ENCODE measurements around the gene PDE5A.

Gene PDE5A

DNA sequence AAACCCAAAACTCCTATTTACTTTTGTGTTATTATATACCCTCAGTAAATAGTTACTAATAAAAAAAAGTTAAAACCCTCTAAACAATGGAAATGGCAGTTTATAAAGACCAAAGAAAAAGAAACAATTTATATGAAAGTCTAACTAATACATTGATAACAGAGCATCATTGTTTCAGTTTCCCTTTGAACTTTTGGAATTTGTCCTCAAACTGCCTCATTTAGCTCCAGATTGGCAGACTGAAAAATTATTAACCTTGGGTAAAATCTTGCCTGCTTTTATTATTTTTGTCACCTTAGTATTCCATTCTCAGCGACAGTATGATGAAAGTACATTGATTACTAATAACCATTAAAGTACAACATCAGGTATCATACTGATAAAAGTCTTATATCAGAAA lies 124.0 kb downstream of the PDE5A start:
- no peak overlapping the region for H3K27ac ChIP-seq
- DNase-seq = no peak
- TF ChIP-seq, protein P1, sequence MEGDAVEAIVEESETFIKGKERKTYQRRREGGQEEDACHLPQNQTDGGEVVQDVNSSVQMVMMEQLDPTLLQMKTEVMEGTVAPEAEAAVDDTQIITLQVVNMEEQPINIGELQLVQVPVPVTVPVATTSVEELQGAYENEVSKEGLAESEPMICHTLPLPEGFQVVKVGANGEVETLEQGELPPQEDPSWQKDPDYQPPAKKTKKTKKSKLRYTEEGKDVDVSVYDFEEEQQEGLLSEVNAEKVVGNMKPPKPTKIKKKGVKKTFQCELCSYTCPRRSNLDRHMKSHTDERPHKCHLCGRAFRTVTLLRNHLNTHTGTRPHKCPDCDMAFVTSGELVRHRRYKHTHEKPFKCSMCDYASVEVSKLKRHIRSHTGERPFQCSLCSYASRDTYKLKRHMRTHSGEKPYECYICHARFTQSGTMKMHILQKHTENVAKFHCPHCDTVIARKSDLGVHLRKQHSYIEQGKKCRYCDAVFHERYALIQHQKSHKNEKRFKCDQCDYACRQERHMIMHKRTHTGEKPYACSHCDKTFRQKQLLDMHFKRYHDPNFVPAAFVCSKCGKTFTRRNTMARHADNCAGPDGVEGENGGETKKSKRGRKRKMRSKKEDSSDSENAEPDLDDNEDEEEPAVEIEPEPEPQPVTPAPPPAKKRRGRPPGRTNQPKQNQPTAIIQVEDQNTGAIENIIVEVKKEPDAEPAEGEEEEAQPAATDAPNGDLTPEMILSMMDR (IDR thresholded peaks at IDR 0.05; ENCODE audit: low read depth, low read length) = no peak
- H3K9me3 ChIP-seq (ENCODE audit: severe bottlenecking) = no peaks in the 10 kb centered on the region
- peaks cover 31% of the 10 kb centered on the region for H3K36me3 ChIP-seq
- no peaks in the 10 kb centered on the region for H3K27me3 ChIP-seq (ENCODE audit: insufficient read depth, low read depth, severe bottlenecking)
- no peak overlapping the region for H3K4me3 ChIP-seq (ENCODE audit: low read depth, low read length)

GRCh38 chr4:119501740-119502139 lies 126.9 kb downstream of the PDE5A start:
- Histone ChIP-seq H3K36me3 (peaks cover 46% of the 10 kb centered on the region), H3K27me3 (ENCODE audit: insufficient read depth, low read depth, severe bottlenecking) (no peaks in the 10 kb centered on the region), H3K27ac (no peak overlapping the region), H3K4me3 (ENCODE audit: low read depth, low read length) (no peak overlapping the region), H3K9me3 (ENCODE audit: severe bottlenecking) (no peaks in the 10 kb centered on the region)
- DNase-seq = no peak
- TF ChIP-seq, protein P1 (IDR thresholded peaks at IDR 0.05; ENCODE audit: low read depth, low read length) = no peak

- no peak overlapping the region for H3K27ac ChIP-seq
- no peak overlapping the region for H3K4me3 ChIP-seq (ENCODE audit: low read depth, low read length)
- no peaks in the 10 kb centered on the region for H3K27me3 ChIP-seq (ENCODE audit: insufficient read depth, low read depth, severe bottlenecking)
- TF ChIP-seq, protein P1 (IDR thresholded peaks at IDR 0.05; ENCODE audit: low read depth, low read length) = no peak
- peaks cover 63% of the 10 kb centered on the region for H3K36me3 ChIP-seq
- H3K9me3 ChIP-seq (ENCODE audit: severe bottlenecking) = no peaks in the 10 kb centered on the region
- DNase-seq = no peak
Measured at GRCh38 chr4:119498527-119498926, 130.1 kb downstream of the PDE5A start.

- no peaks in the 10 kb centered on the region for H3K9me3 ChIP-seq (ENCODE audit: severe bottlenecking)
- H3K27me3 ChIP-seq (ENCODE audit: insufficient read depth, low read depth, severe bottlenecking) = no peaks in the 10 kb centered on the region
- H3K4me3 ChIP-seq (ENCODE audit: low read depth, low read length) = no peak overlapping the region
- peaks cover 39% of the 10 kb centered on the region for H3K36me3 ChIP-seq
- no peak overlapping the region for H3K27ac ChIP-seq
- TF ChIP-seq, protein P1 (IDR thresholded peaks at IDR 0.05; ENCODE audit: low read depth, low read length) = no peak
- DNase-seq = no peak
Measured at GRCh38 chr4:119493886-119494285, 134.7 kb downstream of the PDE5A start.

DNA sequence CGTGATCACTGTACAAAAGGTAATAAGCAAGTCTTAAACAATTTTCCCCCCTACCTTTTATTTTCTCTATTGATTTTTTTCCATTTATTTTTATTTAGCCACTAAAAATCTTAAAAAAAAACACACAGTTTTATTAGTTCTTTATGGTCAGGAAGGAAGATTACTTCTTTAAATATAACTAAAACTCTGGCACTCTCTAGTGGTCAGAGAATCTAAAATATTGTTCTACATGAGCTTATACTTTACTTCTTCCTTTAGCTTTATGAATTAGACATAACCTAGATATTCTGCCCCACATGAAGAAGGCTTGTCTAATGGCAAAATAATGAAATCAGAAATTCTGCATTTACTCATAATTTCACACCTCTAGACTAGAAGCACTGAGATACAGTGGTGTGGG lies 135.2 kb downstream of the PDE5A start:
- no peak for DNase-seq

DNA sequence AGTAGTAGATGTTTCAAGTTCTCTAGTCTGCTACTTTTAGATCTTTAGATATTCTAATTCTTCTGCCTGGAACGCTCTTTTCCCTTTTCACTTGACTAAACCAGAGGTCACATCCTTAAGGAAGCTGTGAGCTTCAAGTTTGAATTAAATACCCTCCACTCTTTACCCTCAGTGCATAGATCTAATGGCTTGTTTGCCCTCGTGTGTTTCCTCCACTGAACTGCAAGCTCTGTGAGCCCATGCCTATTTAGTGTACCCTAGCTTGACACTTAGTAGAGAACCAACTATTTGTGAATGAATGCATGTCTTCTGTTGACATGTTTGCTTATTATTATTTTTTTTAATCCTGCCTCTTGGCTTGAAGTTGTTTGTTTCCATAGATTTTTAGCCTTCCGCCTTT lies 138.3 kb downstream of the PDE5A start:
- Histone ChIP-seq H3K4me3 (ENCODE audit: low read depth, low read length) (no peak overlapping the region), H3K27me3 (ENCODE audit: insufficient read depth, low read depth, severe bottlenecking) (no peaks in the 10 kb centered on the region), H3K27ac (no peak overlapping the region), H3K9me3 (ENCODE audit: severe bottlenecking) (no peaks in the 10 kb centered on the region), H3K36me3 (peaks cover 13% of the 10 kb centered on the region)
- DNase-seq = peak; percentile 45
- TF ChIP-seq, protein P1 (IDR thresholded peaks at IDR 0.05; ENCODE audit: low read depth, low read length) = peak; percentile 62

More for the DNA sequence above, 135.2 kb downstream of the PDE5A start:
- TF ChIP-seq, protein P1 (IDR thresholded peaks at IDR 0.05; ENCODE audit: low read depth, low read length) = no peak
- H3K9me3 ChIP-seq (ENCODE audit: severe bottlenecking) = no peaks in the 10 kb centered on the region
- H3K36me3 ChIP-seq = peaks cover 36% of the 10 kb centered on the region
- no peak overlapping the region for H3K4me3 ChIP-seq (ENCODE audit: low read depth, low read length)
- H3K27ac ChIP-seq = no peak overlapping the region
- H3K27me3 ChIP-seq (ENCODE audit: insufficient read depth, low read depth, severe bottlenecking) = no peaks in the 10 kb centered on the region
